Activated CD8-positive, alpha-beta T cell treated with anti-CD3 and anti-CD28 coated beads for 36 hours (primary cell): Measurements from ENCODE around the gene SLC30A1. TPM values are rescaled to one million over a fixed set of nuclear protein-coding genes. Genes with fewer than 3 reads are reported as not detected.

Experiments used
- ATAC-seq: fragments of 200-7000 bp; cut with Tn5 transposase; one replicate; pipeline ENCODE4 v1.10.0; 2021; ENCODE audit warnings: mild to moderate bottlenecking, moderate library complexity
- CTCF ChIA-PET: fragments of 350-600 bp; sonication (Branson Sonifier 250); formaldehyde crosslinking; loops from one replicate; lab custom pipeline; 2021; ENCODE audit warnings: antibody characterized with exemption; lab: Charles Lee
- POLR2A ChIA-PET: fragments of 350-600 bp; sonication (Branson Sonifier 250); formaldehyde crosslinking; loops from one replicate; lab custom pipeline; 2021; ENCODE audit warnings: antibody characterized with exemption; lab: Charles Lee
- DNase-seq: peaks from one replicate; pipeline ENCODE4 v3.0.0-alpha.2; 2020
- H3K27ac Mint-ChIP-seq: one replicate; pipeline ENCODE4 v1.8.0; 2021; ENCODE audit warnings: mild to moderate bottlenecking, mixed read lengths
- H3K27me3 Mint-ChIP-seq: one replicate; pipeline ENCODE4 v1.8.0; 2021; ENCODE audit warnings: mixed read lengths
- H3K36me3 Mint-ChIP-seq: one replicate; pipeline ENCODE4 v1.8.0; 2021; ENCODE audit warnings: low read depth, mixed read lengths
- H3K4me1 Mint-ChIP-seq: one replicate; pipeline ENCODE4 v1.8.0; 2021; ENCODE audit warnings: low read depth, mixed read lengths
- H3K4me3 Mint-ChIP-seq: one replicate; pipeline ENCODE4 v1.8.0; 2021; ENCODE audit warnings: mild to moderate bottlenecking, moderate library complexity, mixed read lengths
- H3K9me3 Mint-ChIP-seq: one replicate; pipeline ENCODE4 v1.8.0; 2021; ENCODE audit warnings: mixed read lengths
- CTCF ChIP-seq: fragments of 200-600 bp; IDR thresholded peaks from one replicate; pipeline ENCODE4 v1.8.0; 2022; ENCODE audit warnings: antibody characterized with exemption, mild to moderate bottlenecking
- intact Hi-C: fragments of 100-400 bp; cut with micrococcal nuclease; formaldehyde crosslinking; loops from one replicate; pipeline ENCODE4 v1.10.0; 2022
- total RNA-seq, 2 experiments: library from RNA; stranded (reverse); gene quantifications; one replicate each; pipeline ENCODE4 v1.2.3, GENCODE V29; 2021

SLC30A1 gene
- total RNA-seq, 2 experiments from 2014 or later: 6.2 to 7.2 TPM

- ATAC-seq: no peak
- Mint-ChIP-seq H3K4me1 (peaks cover 7% of the 10 kb centered on the region), H3K4me3 (no peak overlapping the region), H3K27ac (no peak overlapping the region), H3K36me3 (no peaks in the 10 kb centered on the region), H3K27me3 (peaks cover 9% of the 10 kb centered on the region), H3K9me3 (no peaks in the 10 kb centered on the region)
- CTCF ChIA-PET: interaction anchor here (1.0 to 1.2 kb wide), 4 partner anchors 11 to 81 kb away, joined by 3 read pairs; no protein-coding TSS in a partner anchor
- TF ChIP-seq CTCF: no peak
- no peak for DNase-seq
- intact Hi-C loops: no loop called here
- POLR2A ChIA-PET: no interaction called here
Observed at GRCh38 chr1:211595419-211595818, 16.5 kb upstream of the SLC30A1 start.

- intact Hi-C loops: no loop called here
- H3K4me3 Mint-ChIP-seq: no peak overlapping the region
- no peak for TF ChIP-seq CTCF
- CTCF ChIA-PET: interaction anchor here (0.6 to 0.7 kb wide), 2 partner anchors 9 to 89 kb away, joined by 3 read pairs; no protein-coding TSS in a partner anchor
- no peak for DNase-seq
- H3K27ac Mint-ChIP-seq: no peak overlapping the region
- no peaks in the 10 kb centered on the region for H3K4me1 Mint-ChIP-seq
- peaks cover 9% of the 10 kb centered on the region for H3K27me3 Mint-ChIP-seq
- POLR2A ChIA-PET: no interaction called here
- no peaks in the 10 kb centered on the region for H3K9me3 Mint-ChIP-seq
- no peaks in the 10 kb centered on the region for H3K36me3 Mint-ChIP-seq
- ATAC-seq: no peak
Observed at GRCh38 chr1:211591980-211592493, 13.1 kb upstream of the SLC30A1 start.

GRCh38 chr1:211589782-211590721, 11.1 kb upstream of the SLC30A1 start:
- H3K9me3 Mint-ChIP-seq: no peaks in the 10 kb centered on the region
- TF ChIP-seq CTCF: no peak
- no peaks in the 10 kb centered on the region for H3K4me1 Mint-ChIP-seq
- H3K27me3 Mint-ChIP-seq: peaks cover 7% of the 10 kb centered on the region
- no peak overlapping the region for H3K27ac Mint-ChIP-seq
- no peak overlapping the region for H3K4me3 Mint-ChIP-seq
- POLR2A ChIA-PET: interaction anchor here (1.0 kb wide), 1 partner anchor 10 kb away, joined by 4 read pairs; no protein-coding TSS in a partner anchor
- CTCF ChIA-PET: interaction anchor here (1.0 kb wide), 1 partner anchor 65 kb away, joined by 3 read pairs; no protein-coding TSS in a partner anchor
- H3K36me3 Mint-ChIP-seq: no peaks in the 10 kb centered on the region
- DNase-seq: no peak
- ATAC-seq: no peak
- intact Hi-C loops: no loop called here

GRCh38 chr1:211588711-211589110, 9.8 kb upstream of the SLC30A1 start:
- Mint-ChIP-seq H3K9me3 (no peaks in the 10 kb centered on the region), H3K27me3 (peaks cover 7% of the 10 kb centered on the region), H3K4me1 (no peaks in the 10 kb centered on the region), H3K4me3 (no peak overlapping the region), H3K36me3 (no peaks in the 10 kb centered on the region), H3K27ac (no peak overlapping the region)
- ChIA-PET POLR2A (no interaction called here), CTCF (interaction anchor here (0.8 to 1.7 kb wide), 5 partner anchors 11 to 74 kb away, joined by 3 to 7 read pairs (median 3); no protein-coding TSS in a partner anchor)
- ATAC-seq (no peak), DNase-seq (no peak)
- intact Hi-C loops: no loop called here
- no peak for TF ChIP-seq CTCF
